Epithelial cell of esophagus (primary cell): ENCODE measurements around the gene DAZAP1.

Source experiments
- DNase-seq: peaks from one replicate; pipeline ENCODE4 v3.0.0; 2010; ENCODE audit warnings: low read depth
- H3K4me3 ChIP-seq: 2 replicates; pipeline ENCODE4 v1.5.1; 2011; ENCODE audit warnings: mild to moderate bottlenecking, low read length, control low read depth
- CTCF ChIP-seq: IDR thresholded peaks from 2 replicates; pipeline ENCODE4 v1.5.1; 2011; ENCODE audit warnings: low read depth, mild to moderate bottlenecking, low read length, control low read depth, inconsistent platforms; ENCODE audit not compliant: insufficient read depth; ENCODE audit errors: missing control alignments

Gene DAZAP1

GRCh38 chr19:1470305-1471009, 63.1 kb downstream of the DAZAP1 start:
- DNase-seq, result peak; percentile 64
- TF ChIP-seq CTCF, result no peak
- peak overlapping the region; percentile 38 for H3K4me3 ChIP-seq

GRCh38 chr19:1471010-1471514, 63.7 kb downstream of the DAZAP1 start:
- no peak for TF ChIP-seq CTCF
- peak; percentile 38 for DNase-seq
- peak overlapping the region; percentile 14 for H3K4me3 ChIP-seq

- H3K4me3 ChIP-seq, result no peak overlapping the region
- DNase-seq, result no peak
- no peak for TF ChIP-seq CTCF
These were observed 64.3 kb downstream of the DAZAP1 start for GRCh38 chr19:1471515-1472160.

GRCh38 chr19:1472231-1473084, 65.1 kb downstream of the DAZAP1 start:
- H3K4me3 ChIP-seq, result no peak overlapping the region
- no peak for TF ChIP-seq CTCF
- no peak for DNase-seq

- DNase-seq, result no peak
- no peak overlapping the region for H3K4me3 ChIP-seq
- no peak for TF ChIP-seq CTCF
These were observed 65.9 kb downstream of the DAZAP1 start for GRCh38 chr19:1473085-1473851.

- H3K4me3 ChIP-seq, result no peak overlapping the region
- no peak for DNase-seq
- no peak for TF ChIP-seq CTCF
These were observed 66.8 kb downstream of the DAZAP1 start for GRCh38 chr19:1474011-1474764.
